GM23338 (cell line): Measurements from ENCODE around the gene MAGI3.

Source experiments
- CREB1 ChIP-seq: fragments of 250-450 bp; sonication (Bioruptor Pico); IDR thresholded peaks from 2 replicates; pipeline ENCODE4 v1.5.0; 2020; ENCODE audit warnings: low read depth, mild to moderate bottlenecking, moderate library complexity
- EZH2 ChIP-seq: fragments of 200-600 bp; sonication (generic); IDR thresholded peaks from one replicate; pipeline ENCODE4 v1.8.0; 2017; ENCODE audit warnings: antibody characterized with exemption, mild to moderate bottlenecking, low read depth; ENCODE audit not compliant: unreplicated experiment
- EZH2phosphoT487 ChIP-seq: fragments of 200-600 bp; sonication (generic); IDR thresholded peaks from one replicate; pipeline ENCODE4 v1.8.1; 2018; ENCODE audit warnings: antibody characterized with exemption; ENCODE audit not compliant: unreplicated experiment
- POLR2AphosphoS5 ChIP-seq: IDR thresholded peaks from 2 replicates; pipeline ENCODE4 v1.6.1; 2016; ENCODE audit warnings: antibody characterized with exemption, low read depth
- TF ChIP-seq, protein P1 (sequence below), 2 experiments: fragments of 200-600 bp in 1 of 2; sonication (generic) in 1 of 2; conservative IDR thresholded peaks; 2 replicates each; pipeline versions ENCODE4 v1.5.1 to v1.6.1; 2016 to 2017; ENCODE audit warnings: antibody characterized with exemption in 2 of 2, low read depth in 2 of 2, mild to moderate bottlenecking in 2 of 2, moderate library complexity in 1 of 2
- TF ChIP-seq, protein P2 (sequence below): IDR thresholded peaks from one replicate; pipeline ENCODE4 v1.6.1; 2018; ENCODE audit warnings: antibody characterized with exemption; ENCODE audit not compliant: unreplicated experiment
- TF ChIP-seq, protein P3 (sequence below): IDR thresholded peaks from 2 replicates; pipeline ENCODE4 v1.6.1; 2016; ENCODE audit warnings: antibody characterized with exemption

DNA sequence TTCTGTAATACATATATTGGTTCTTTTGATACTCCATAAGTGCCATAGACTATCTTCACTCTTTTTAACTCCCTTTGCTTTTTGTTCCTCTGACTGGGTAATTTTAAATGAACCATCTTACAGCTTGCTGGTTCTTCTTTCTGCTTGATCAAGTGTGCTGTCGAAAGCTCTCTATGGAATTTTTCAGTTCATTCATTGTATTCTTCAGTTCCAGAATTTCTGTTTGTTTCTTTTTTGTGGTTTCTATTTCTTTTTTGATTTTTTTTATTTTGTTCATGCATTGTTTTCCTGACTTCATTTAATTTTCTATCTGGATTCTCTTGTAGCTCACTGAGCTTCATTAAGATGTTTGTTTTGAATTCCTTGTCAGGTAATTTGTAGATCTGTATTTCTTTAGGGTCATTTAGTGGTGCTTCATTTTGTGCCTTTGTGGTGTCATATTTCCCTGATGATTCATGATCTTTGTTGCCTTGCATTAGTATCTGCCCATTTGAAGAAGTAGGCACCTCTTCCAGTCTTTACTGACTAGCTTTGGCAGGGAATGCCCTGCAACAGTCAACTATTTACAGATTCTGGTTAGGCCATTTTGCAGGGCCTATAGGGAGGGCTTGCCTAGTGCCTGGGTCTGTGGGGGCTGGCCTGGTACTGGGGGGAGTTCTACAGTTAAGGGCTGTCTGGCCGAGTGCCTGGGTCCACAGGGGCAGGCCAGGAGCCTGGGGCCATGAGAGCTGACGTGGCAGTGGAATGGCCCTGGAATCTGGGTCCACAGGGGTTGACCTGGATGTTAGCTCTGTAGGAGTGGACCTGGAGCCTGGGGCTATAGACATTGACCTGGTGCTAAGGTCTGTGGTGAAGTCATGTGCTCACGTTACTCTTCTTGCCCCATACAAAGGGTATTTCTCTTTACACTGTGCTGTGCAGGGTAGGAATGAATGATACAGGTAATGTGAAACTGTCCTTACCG, 89.7 kb downstream of the MAGI3 start:
- no peak for TF ChIP-seq EZH2phosphoT487
- TF ChIP-seq, protein P1, sequence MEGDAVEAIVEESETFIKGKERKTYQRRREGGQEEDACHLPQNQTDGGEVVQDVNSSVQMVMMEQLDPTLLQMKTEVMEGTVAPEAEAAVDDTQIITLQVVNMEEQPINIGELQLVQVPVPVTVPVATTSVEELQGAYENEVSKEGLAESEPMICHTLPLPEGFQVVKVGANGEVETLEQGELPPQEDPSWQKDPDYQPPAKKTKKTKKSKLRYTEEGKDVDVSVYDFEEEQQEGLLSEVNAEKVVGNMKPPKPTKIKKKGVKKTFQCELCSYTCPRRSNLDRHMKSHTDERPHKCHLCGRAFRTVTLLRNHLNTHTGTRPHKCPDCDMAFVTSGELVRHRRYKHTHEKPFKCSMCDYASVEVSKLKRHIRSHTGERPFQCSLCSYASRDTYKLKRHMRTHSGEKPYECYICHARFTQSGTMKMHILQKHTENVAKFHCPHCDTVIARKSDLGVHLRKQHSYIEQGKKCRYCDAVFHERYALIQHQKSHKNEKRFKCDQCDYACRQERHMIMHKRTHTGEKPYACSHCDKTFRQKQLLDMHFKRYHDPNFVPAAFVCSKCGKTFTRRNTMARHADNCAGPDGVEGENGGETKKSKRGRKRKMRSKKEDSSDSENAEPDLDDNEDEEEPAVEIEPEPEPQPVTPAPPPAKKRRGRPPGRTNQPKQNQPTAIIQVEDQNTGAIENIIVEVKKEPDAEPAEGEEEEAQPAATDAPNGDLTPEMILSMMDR (conservative IDR thresholded peaks at IDR 0.05; ENCODE audit: low read depth in 2 of 2): no peak
- no peak for TF ChIP-seq CREB1 (CRISPR knock-in tag)
- TF ChIP-seq EZH2: no peak
- TF ChIP-seq, protein P2, sequence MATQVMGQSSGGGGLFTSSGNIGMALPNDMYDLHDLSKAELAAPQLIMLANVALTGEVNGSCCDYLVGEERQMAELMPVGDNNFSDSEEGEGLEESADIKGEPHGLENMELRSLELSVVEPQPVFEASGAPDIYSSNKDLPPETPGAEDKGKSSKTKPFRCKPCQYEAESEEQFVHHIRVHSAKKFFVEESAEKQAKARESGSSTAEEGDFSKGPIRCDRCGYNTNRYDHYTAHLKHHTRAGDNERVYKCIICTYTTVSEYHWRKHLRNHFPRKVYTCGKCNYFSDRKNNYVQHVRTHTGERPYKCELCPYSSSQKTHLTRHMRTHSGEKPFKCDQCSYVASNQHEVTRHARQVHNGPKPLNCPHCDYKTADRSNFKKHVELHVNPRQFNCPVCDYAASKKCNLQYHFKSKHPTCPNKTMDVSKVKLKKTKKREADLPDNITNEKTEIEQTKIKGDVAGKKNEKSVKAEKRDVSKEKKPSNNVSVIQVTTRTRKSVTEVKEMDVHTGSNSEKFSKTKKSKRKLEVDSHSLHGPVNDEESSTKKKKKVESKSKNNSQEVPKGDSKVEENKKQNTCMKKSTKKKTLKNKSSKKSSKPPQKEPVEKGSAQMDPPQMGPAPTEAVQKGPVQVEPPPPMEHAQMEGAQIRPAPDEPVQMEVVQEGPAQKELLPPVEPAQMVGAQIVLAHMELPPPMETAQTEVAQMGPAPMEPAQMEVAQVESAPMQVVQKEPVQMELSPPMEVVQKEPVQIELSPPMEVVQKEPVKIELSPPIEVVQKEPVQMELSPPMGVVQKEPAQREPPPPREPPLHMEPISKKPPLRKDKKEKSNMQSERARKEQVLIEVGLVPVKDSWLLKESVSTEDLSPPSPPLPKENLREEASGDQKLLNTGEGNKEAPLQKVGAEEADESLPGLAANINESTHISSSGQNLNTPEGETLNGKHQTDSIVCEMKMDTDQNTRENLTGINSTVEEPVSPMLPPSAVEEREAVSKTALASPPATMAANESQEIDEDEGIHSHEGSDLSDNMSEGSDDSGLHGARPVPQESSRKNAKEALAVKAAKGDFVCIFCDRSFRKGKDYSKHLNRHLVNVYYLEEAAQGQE: no peak
- TF ChIP-seq, protein P3, sequence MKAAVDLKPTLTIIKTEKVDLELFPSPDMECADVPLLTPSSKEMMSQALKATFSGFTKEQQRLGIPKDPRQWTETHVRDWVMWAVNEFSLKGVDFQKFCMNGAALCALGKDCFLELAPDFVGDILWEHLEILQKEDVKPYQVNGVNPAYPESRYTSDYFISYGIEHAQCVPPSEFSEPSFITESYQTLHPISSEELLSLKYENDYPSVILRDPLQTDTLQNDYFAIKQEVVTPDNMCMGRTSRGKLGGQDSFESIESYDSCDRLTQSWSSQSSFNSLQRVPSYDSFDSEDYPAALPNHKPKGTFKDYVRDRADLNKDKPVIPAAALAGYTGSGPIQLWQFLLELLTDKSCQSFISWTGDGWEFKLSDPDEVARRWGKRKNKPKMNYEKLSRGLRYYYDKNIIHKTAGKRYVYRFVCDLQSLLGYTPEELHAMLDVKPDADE: no peak
- TF ChIP-seq POLR2AphosphoS5: no peak
